A673 (cell line): ENCODE measurements around the gene GPR132.

ENCODE experiments used
- EZH2 ChIP-seq: fragments of 200-600 bp; sonication (generic); IDR thresholded peaks from 2 replicates; pipeline ENCODE4 v1.6.1; 2017; ENCODE audit warnings: borderline replicate concordance, low read depth, mild to moderate bottlenecking, mixed read lengths, antibody characterized with exemption, low read length; ENCODE audit not compliant: poor library complexity, severe bottlenecking
- TF ChIP-seq, protein P1 (sequence below): fragments of 300-800, 200-600 bp; sonication (generic); conservative IDR thresholded peaks from 2 replicates; pipeline ENCODE4 v1.5.1; 2017; ENCODE audit warnings: low read depth, mild to moderate bottlenecking, antibody characterized with exemption, low read length, moderate library complexity, mixed read lengths

DNA sequence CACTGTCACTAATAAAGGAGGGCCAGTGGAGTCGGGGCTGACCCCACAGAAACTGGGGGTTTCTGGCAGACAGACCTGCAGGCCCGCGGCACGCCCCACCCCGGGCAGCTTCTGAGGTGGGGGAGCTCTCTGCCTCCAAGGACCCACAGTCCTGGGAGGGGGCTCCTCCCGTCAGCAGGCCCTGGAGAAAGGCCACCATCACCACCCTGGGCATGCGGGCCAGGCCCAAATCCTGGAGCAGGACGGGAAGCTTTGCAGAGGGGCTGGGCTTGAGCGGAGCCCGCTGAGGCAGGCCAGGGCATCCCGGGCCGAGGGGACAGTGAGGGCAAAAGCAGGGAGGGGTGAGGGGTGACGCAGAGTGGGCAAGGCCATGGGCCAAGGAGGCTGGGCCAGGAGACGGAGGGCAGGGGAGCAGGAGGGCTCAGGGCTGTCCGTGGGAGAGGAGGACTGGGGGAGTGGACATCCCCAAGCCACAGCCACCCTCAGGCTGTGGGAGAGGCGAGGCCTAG, 11.1 kb upstream of the GPR132 start:
- TF ChIP-seq, protein P1, sequence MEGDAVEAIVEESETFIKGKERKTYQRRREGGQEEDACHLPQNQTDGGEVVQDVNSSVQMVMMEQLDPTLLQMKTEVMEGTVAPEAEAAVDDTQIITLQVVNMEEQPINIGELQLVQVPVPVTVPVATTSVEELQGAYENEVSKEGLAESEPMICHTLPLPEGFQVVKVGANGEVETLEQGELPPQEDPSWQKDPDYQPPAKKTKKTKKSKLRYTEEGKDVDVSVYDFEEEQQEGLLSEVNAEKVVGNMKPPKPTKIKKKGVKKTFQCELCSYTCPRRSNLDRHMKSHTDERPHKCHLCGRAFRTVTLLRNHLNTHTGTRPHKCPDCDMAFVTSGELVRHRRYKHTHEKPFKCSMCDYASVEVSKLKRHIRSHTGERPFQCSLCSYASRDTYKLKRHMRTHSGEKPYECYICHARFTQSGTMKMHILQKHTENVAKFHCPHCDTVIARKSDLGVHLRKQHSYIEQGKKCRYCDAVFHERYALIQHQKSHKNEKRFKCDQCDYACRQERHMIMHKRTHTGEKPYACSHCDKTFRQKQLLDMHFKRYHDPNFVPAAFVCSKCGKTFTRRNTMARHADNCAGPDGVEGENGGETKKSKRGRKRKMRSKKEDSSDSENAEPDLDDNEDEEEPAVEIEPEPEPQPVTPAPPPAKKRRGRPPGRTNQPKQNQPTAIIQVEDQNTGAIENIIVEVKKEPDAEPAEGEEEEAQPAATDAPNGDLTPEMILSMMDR = no peak
- TF ChIP-seq EZH2 = no peak
